Keratinocyte (primary cell): Measurements from ENCODE around the gene NDUFAF3. TPM values are rescaled to one million over a fixed set of nuclear protein-coding genes. Genes with fewer than 3 reads are reported as not detected.

ENCODE experiments used
- DNase-seq: peaks from one replicate; pipeline ENCODE4 v3.0.0-alpha.2; 2011; ENCODE audit warnings: low read depth, missing footprints, low spot score
- FAIRE-seq: peaks from 2 replicates; lab custom pipeline; 2011; peaks lifted over from hg19 to GRCh38; lab: Jason Lieb, UNC
- H2AFZ ChIP-seq: 2 replicates; pipeline ENCODE4 v1.6.0; 2012; ENCODE audit warnings: low read length, control low read depth, inconsistent platforms; ENCODE audit not compliant: control insufficient read depth
- H3K27ac ChIP-seq: 2 replicates; pipeline ENCODE4 v1.5.1; 2011; ENCODE audit warnings: low read length; ENCODE audit not compliant: control insufficient read depth, insufficient read depth
- H3K27me3 ChIP-seq: 3 replicates; pipeline ENCODE4 v1.6.0; 2011; ENCODE audit warnings: low read length; ENCODE audit not compliant: control insufficient read depth, insufficient read depth; ENCODE audit errors: extremely low read depth
- H3K36me3 ChIP-seq, 2 experiments: 2 replicates in 1 of 2; 3 replicates in 1 of 2; pipeline ENCODE4 v1.5.1; 2011; ENCODE audit warnings: low read length in 2 of 2, mild to moderate bottlenecking in 1 of 2; ENCODE audit not compliant: control insufficient read depth in 2 of 2, insufficient read depth in 2 of 2; ENCODE audit errors: extremely low read depth in 1 of 2
- H3K4me1 ChIP-seq: 3 replicates; pipeline ENCODE4 v1.5.1; 2011; ENCODE audit warnings: low read length; ENCODE audit not compliant: control insufficient read depth, insufficient read depth; ENCODE audit errors: extremely low read depth
- H3K4me2 ChIP-seq: 3 replicates; pipeline ENCODE4 v1.6.0; 2011; ENCODE audit warnings: low read depth, low read length; ENCODE audit not compliant: control insufficient read depth, insufficient read depth; ENCODE audit errors: extremely low read depth
- H3K4me3 ChIP-seq, 3 experiments: fragments of 200-600 bp in 1 of 3; sonication (generic) in 1 of 3; 2 replicates in 2 of 3; 3 replicates in 1 of 3; pipeline ENCODE4 v1.5.1; 2011 to 2016; ENCODE audit warnings: low read length in 3 of 3, mild to moderate bottlenecking in 3 of 3, control low read depth in 2 of 3, inconsistent platforms in 1 of 3, low read depth in 1 of 3, mixed read lengths in 1 of 3, mixed run types in 1 of 3, moderate library complexity in 1 of 3; ENCODE audit not compliant: control insufficient read depth in 2 of 3, insufficient read depth in 2 of 3; ENCODE audit errors: extremely low read depth in 1 of 3
- H3K79me2 ChIP-seq: 2 replicates; pipeline ENCODE4 v1.6.0; 2012; ENCODE audit warnings: low read length; ENCODE audit not compliant: control insufficient read depth, insufficient read depth
- H3K9ac ChIP-seq: 3 replicates; pipeline ENCODE4 v1.6.0; 2011; ENCODE audit warnings: low read length; ENCODE audit not compliant: control insufficient read depth, insufficient read depth; ENCODE audit errors: extremely low read depth
- H3K9me1 ChIP-seq: 3 replicates; pipeline ENCODE4 v1.6.0; 2011; ENCODE audit warnings: low read length; ENCODE audit not compliant: control insufficient read depth, insufficient read depth; ENCODE audit errors: extremely low read depth
- H3K9me3 ChIP-seq: 2 replicates; pipeline ENCODE4 v1.5.1; 2012; ENCODE audit warnings: low read depth, low read length; ENCODE audit not compliant: control insufficient read depth
- H4K20me1 ChIP-seq: 3 replicates; pipeline ENCODE4 v1.6.0; 2011; ENCODE audit warnings: low read length; ENCODE audit not compliant: control insufficient read depth, insufficient read depth; ENCODE audit errors: extremely low read depth
- EZH2 ChIP-seq: IDR thresholded peaks from one replicate; pipeline ENCODE4 v1.6.1; 2012; ENCODE audit warnings: inconsistent platforms, mild to moderate bottlenecking, low read length, moderate library complexity
- dilution Hi-C: fragments of 300-500 bp; cut with MboI; formaldehyde crosslinking; loops from one replicate; pipeline ENCODE4 v1.7.0; 2020; ENCODE audit warnings: low sequenced_read_pairs; ENCODE audit not compliant: extremely low pct_ligation_motif_present
- polyA plus RNA-seq, 5 experiments: library from polyadenylated mRNA; depleted of rRNA in 3 of 5; stranded (reverse) in 3 of 5; stranded (forward) in 1 of 5; unstranded in 1 of 5; fragments of >200 nt; gene quantifications; 1 replicate in 1 of 5; 2 replicates in 3 of 5; 3 replicates in 1 of 5; pipeline versions ENCODE4 v1.2.1 to v1.2.3, GENCODE V29; 2011 to 2012; ENCODE audit warnings: missing spikeins in 2 of 5, low read depth in 1 of 5, low replicate concordance in 1 of 5
- TF ChIP-seq, protein P1 (sequence below), 3 experiments: IDR thresholded peaks in 1 of 3; conservative IDR thresholded peaks in 1 of 3; optimal IDR thresholded peaks in 1 of 3; 2 replicates in 2 of 3; 3 replicates in 1 of 3; pipeline versions ENCODE3 to v1.5.1; 2011; ENCODE audit warnings: low read length in 3 of 3, mild to moderate bottlenecking in 3 of 3, moderate library complexity in 2 of 3, control low read depth in 1 of 3, inconsistent platforms in 1 of 3; ENCODE audit not compliant: insufficient read depth in 2 of 3; ENCODE audit errors: extremely low read depth in 1 of 3

NDUFAF3 gene
- polyA plus RNA-seq, 1 donor (not counting 4 experiments of a cell fraction or from before 2014, with no cell fraction given): 38.3 TPM

DNA sequence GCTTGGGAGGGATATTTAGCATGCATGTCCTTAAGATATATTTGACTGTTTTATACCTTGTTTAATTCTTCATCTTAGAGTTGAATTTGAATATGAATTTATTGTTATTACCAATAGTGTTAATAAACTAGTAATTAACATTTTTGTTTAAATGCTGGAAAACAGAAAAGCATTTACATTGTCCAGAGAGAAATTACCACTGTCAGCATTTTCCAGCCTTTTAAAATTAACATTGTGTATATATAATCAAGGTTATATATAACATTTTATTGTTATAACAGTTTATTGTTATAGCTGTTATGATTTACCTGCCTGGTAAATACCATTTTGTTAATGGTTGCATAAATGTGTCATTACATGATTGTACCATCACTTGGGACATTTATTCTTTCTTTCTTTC is 39.9 kb upstream of the NDUFAF3 start:
- Histone ChIP-seq H3K9ac (no peak overlapping the region), H3K36me3 (peaks cover 45 to 57% of the 10 kb centered on the region in 2 experiments)
- no peak for FAIRE-seq

DNA sequence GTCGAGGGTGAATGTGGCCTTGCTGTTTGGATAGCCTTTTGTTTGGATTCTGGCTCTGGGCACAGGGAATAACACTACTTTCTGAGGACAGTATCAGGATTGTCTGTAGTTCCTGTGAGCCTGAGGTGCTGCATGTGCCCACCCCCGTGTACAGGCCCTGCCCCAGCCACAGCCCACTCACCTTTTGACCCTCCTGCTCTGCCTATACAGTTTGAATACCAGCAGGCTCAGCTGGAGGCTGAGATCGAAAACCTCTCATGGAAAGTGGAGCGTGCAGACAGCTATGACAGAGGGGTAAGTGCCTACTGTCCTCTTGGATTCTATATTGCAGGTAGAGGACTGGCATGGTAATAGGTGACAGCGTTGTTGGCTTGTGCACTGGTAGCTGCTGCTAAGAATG is 39.2 kb upstream of the NDUFAF3 start:
- no peak for TF ChIP-seq EZH2
- TF ChIP-seq, protein P1, sequence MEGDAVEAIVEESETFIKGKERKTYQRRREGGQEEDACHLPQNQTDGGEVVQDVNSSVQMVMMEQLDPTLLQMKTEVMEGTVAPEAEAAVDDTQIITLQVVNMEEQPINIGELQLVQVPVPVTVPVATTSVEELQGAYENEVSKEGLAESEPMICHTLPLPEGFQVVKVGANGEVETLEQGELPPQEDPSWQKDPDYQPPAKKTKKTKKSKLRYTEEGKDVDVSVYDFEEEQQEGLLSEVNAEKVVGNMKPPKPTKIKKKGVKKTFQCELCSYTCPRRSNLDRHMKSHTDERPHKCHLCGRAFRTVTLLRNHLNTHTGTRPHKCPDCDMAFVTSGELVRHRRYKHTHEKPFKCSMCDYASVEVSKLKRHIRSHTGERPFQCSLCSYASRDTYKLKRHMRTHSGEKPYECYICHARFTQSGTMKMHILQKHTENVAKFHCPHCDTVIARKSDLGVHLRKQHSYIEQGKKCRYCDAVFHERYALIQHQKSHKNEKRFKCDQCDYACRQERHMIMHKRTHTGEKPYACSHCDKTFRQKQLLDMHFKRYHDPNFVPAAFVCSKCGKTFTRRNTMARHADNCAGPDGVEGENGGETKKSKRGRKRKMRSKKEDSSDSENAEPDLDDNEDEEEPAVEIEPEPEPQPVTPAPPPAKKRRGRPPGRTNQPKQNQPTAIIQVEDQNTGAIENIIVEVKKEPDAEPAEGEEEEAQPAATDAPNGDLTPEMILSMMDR (optimal IDR thresholded peaks at IDR 0.05 in 1 of 3, IDR thresholded peaks at IDR 0.05 in 1 of 3, conservative IDR thresholded peaks at IDR 0.05 in 1 of 3; ENCODE audit: extremely low read depth in 1 of 3, insufficient read depth in 2 of 3, low read length in 3 of 3): no peak
- Histone ChIP-seq H2AFZ (no peak overlapping the region), H4K20me1 (no peaks in the 10 kb centered on the region), H3K4me3 (no peak overlapping the region), H3K27me3 (no peaks in the 10 kb centered on the region), H3K79me2 (no peaks in the 10 kb centered on the region), H3K9me1 (no peaks in the 10 kb centered on the region), H3K9ac (no peak overlapping the region), H3K4me2 (no peak overlapping the region), H3K36me3 (peaks cover 42 to 50% of the 10 kb centered on the region in 2 experiments), H3K4me1 (no peaks in the 10 kb centered on the region), H3K9me3 (no peaks in the 10 kb centered on the region), H3K27ac (no peak overlapping the region)
- DNase-seq (no peak), FAIRE-seq (no peak)
- dilution Hi-C loops: no loop called here

More for the DNA sequence above, 39.9 kb upstream of the NDUFAF3 start:
- Histone ChIP-seq H2AFZ (no peak overlapping the region), H4K20me1 (no peaks in the 10 kb centered on the region), H3K4me1 (no peaks in the 10 kb centered on the region), H3K4me2 (no peak overlapping the region), H3K27ac (no peak overlapping the region), H3K27me3 (no peaks in the 10 kb centered on the region), H3K79me2 (no peaks in the 10 kb centered on the region), H3K9me3 (no peaks in the 10 kb centered on the region), H3K4me3 (no peak overlapping the region), H3K9me1 (no peaks in the 10 kb centered on the region)
- dilution Hi-C loops: no loop called here
- TF ChIP-seq, protein P1 (optimal IDR thresholded peaks at IDR 0.05 in 1 of 3, IDR thresholded peaks at IDR 0.05 in 1 of 3, conservative IDR thresholded peaks at IDR 0.05 in 1 of 3; ENCODE audit: extremely low read depth in 1 of 3, insufficient read depth in 2 of 3, low read length in 3 of 3): no peak
- no peak for TF ChIP-seq EZH2
- no peak for DNase-seq
